ENCODE measurements around the gene EYA2.
"Not testable (repeated sequence)": the region's sequence is repeated elsewhere in the genome, so short reads cannot be mapped to it uniquely, and the experiment has no call there.

The EYA2 gene

DNA sequence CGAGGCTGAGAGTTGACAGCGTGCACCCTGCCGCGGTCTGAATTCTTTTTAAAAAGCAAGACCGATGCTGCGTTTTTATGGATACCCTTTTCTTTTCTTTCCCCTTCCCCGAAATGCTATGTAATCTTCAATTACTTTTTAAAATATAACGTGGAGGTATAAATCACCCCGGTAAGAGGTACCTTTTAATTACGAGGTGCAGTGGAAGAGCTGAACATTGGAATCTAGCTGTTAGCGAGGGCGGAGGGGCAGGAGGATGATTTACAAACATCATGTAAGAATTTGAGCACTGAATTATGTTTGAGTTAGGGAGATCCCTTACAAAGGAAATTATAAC, 1.2 kb downstream of the EYA2 start:
- no peak for DNase-seq

DNA sequence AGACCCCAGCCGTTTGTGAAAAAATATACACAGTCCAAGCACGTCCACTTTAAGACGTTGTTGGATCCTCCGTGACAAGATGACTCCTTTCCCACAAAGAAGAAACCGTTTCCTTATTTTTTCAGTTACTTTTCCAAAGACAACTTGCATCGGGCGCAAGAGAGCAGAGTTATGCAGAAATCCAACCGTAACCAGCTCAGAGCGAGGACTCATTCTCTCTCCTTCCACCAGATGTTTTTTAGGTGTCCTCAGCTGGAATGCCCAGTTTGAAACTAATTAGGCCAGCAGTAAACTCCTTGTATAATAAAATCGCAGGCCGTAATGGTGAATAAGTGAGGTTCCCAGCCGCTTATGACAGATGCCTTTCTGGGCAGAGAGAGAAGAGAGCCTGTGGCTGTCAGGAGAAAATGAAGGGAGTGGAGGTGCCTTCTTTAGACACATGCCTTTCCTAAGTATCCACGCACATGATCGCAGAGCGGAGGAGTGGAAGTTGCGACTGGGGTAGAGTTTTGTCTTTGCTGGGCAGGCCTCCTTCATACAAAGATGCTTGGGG, 2.8 kb downstream of the EYA2 start:
- DNase-seq = no peak

DNA sequence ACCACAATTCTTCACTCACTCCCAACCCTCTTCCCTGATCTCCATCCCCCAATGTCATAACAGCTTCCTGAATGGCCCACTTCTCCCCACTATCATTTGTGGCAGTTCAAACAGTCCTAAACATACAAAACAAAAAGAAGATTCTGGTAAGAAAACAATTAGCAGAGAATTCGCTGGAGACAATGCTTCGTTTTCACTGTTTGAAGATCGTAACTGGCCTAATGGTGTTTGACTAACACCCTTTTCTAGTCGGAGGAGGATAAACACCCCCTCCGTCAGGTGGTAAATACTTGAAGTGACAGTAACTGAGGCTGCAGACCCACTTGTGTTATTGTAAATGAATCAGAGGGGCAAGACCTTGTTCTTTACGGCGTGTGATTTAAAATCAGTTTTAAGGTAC, 3.8 kb downstream of the EYA2 start:
- no peak for DNase-seq

DNA sequence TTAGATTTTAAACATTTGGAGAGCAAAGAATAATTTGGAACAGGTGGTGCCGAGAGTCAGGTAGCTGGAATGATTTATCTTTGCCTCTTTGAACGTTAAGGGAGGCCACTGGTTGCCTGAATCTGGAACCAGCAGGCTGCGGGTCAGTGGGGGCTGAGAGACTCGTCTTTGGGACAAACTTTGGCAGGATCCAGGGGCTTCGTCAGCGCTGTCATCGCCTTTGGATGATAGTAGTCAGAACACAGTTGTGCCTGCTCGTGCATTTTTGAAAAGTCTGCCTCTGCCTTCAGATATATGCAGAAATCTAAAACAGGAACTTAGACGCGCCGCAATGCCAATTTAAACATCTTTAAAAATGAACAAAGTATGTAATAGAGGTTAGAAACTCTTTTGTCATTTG, 5.0 kb downstream of the EYA2 start:
- no peak for DNase-seq

GRCh38 chr20:46900086-46900485, 5.4 kb downstream of the EYA2 start:
- no peak for DNase-seq

GRCh38 chr20:46900826-46901225, 6.2 kb downstream of the EYA2 start:
- DNase-seq = no peak

DNA sequence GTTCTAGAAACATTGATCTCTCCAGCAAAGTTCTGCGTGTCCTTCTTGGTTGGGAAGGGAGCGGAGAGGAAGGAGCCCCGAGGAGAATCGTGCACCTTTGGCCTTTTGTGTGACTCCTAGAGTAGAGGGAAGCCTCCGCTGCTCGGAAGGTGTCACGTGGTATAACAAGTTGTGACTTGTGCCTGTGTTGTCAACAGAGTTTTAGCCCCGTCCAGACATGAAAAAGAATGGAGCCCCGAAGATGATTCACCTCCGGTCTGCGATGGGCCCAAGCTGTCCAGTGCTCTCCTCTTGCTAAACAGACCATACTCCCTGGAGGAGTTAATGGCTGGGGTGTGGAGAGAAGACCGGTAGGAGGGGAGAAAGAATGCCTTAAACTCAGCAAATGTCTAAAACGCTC, 7.0 kb downstream of the EYA2 start:
- no peak for DNase-seq

GRCh38 chr20:46903256-46903655, 8.6 kb downstream of the EYA2 start:
- no peak for DNase-seq

DNA sequence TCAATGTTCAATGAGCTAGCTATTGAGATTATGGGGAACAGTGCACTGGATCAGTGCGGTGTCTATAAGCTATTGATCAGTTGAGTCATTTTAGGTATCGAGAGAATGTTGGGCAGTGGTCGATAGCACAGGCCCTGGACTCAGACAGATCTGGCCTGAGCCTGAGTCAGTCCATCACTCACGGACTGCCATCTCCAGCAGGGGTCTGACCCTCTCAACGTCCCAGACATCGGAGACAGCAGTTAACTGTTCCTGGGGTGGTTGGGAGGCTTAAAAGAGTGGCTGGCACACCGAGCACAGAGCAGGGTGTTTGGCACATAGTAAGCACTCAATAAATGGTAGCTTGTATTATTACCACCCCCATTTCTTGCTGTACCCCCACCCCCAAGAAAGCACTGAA, 9.3 kb downstream of the EYA2 start:
- DNase-seq = no peak

DNA sequence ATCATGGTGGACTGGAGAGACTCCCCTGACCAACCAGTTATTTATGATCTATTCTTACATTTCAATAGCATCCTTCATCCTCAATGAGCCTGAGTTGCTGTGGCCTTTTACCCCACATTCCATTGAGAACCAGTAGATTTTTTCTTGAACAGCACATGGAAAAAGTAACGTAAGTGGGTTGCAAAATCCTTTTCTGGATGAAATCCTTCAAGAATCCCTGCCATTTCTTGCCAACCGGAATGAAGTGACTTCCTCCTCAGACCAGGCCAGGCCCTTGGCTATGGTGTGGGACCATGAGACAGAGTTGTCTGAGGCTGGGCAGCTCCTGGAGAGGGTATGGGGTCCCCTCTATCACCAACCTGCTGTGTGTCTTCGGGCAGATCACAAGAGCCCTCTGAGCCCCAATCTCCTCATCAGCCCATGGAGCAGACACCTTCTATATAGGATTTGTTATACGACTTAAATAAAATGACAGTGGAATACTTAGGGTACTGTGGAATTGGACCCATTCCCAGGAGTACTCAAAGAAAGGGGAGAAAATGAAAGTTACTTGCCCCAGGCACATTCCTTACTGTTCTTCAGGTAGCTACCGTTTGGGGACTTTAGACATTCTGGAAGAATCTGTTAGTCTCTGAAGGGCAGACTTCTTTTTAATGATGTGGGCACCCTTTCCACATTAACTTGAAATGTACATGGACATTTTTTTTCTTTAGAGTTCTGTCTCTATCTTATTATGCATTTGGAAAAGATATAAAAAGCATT, 10.9 kb downstream of the EYA2 start:
- no peak for DNase-seq

DNA sequence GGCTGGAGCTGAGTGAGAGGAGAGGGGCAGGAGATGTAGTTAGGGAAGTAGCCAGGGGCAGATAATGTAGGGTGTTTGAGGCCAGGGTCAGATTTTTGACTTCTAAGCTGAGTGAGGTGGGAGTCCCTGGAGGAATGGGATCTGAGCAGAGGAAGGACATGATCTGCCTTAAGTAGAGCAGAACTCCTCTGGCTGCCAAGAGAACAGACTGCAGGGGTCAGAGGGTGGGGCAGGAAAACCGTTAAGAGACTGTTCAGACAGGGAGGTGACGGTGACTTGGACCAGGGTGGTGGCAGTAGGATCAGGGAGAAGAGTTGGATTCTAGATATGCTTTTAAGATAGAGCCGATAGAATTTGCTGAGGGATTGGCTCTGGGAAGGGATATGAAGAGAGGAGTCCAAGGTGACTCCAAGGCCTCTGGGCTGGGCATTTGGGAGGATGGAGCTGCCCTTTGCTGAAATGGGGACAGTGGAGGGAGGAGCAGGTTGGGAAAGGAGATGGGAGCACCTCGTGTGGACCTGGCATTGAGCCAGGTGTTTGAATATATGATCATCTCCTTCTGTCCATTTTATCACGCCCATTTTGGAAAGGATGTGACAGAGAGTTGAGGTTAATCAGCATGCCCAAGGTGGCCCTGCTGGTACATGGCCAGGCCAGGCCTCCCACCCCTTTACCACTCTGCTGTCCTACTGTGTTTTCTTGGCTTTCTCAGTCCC, 18.8 kb downstream of the EYA2 start:
- DNase-seq = no peak

GRCh38 chr20:46914789-46915379, 20.2 kb downstream of the EYA2 start:
- DNase-seq = no peak

DNA sequence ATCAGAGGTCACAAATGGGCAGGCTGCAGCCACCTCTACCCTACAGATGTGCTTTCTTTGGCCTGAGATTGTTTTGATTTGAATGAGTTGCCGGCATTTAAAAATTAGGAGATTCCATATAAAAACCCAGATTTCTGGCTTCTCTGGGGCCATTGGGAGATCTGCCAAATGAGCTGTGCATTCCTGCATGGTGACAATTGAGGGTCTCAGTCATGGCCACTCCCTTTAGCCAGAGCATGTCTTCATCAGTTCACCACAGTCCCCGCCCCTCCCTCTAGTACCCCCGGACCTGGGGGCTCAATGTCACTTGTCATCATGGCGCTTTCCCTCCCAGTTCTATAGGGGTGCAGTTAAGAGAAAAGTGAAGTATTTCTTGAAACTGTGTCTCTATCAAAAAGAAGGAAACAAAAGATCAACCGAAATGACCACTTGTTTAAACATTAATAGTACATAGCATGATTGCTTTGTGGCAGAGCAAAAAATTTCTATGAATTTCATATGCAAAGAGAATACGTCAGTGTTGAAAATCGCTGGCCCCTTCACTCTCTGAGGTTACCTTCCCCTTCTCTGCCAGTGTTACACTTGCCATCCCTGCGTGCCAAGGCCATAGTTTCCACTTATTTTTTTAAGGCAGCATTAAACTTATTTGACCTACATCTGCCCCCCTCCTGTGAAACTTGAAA, 21.1 kb downstream of the EYA2 start:
- no peak for DNase-seq

DNA sequence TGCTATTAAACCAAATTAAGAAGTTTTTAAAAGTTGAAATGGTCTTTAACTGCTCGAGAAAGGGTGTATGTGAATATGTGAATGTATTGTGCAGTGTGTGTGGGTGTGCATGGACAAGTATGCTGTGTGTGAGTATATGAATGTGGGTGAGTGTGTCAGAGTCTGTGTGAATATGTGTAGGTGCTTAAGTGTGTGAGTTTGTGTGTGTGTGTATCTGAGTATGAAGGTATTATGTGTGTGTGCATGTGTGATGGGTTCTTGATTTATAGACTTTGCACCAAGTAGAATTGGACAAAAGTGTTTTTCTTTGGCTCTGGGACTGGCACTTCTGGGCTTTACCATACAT, 21.6 kb downstream of the EYA2 start:
- DNase-seq = no peak

GRCh38 chr20:46917155-46917554, 22.5 kb downstream of the EYA2 start:
- no peak for DNase-seq

- no peak for DNase-seq
These were observed 25.5 kb downstream of the EYA2 start for GRCh38 chr20:46920114-46920513.

- not testable (repeated sequence) for DNase-seq
These were observed 28.2 kb downstream of the EYA2 start for GRCh38 chr20:46922841-46923240.

- DNase-seq = no peak
These were observed 28.9 kb downstream of the EYA2 start for GRCh38 chr20:46923550-46923949.

- peak in 11 of 14 donors; percentile 2 to 53 (median 31) for DNase-seq
These were observed 34.0 kb downstream of the EYA2 start for GRCh38 chr20:46928580-46929132.

DNA sequence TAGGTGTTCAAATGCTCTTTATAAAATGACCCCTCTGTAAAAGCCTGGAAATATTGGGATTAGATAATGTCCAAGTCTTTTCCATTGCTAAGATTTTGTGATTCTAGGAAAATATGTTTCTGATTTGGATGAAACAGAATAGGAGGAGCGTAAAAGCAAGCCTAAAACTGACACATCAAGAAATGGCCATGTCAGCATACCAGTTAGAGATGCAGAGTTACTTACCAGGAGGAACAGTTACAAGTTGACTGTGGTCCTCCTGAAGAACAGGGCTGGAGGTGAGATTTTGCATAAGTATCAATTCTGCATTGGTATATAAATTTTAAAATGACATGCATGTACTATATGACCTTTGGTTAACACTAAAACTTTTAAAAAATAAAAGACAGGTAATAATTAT, 35.3 kb downstream of the EYA2 start:
- DNase-seq = no peak

- no peak for DNase-seq
These were observed 36.1 kb downstream of the EYA2 start for GRCh38 chr20:46930640-46931339.

DNA sequence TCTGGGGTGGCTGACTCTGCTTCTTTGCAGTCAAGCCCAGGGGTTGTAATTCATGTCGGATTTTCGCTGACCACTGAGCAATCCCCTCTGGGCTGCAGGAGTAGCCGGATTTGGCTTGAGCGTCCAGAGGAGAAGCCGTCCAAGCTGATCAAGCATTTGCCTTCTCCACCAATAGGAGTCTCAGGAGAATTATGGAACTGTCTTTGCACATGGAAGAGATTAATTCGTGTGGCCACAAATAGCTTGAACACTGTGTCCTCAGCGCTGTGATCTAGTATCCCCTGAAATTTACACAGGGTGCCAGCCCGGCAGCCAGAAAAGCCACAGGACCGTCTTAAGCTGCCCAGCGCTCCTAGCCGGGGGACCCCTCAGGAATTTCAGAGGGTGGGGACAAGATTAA, 37.1 kb downstream of the EYA2 start:
- DNase-seq = peak in 3 of 14 donors; percentile 2 to 11 (median 3)

All from C1 segment of cervical spinal cord (tissue), 14 donors.